GM12875 (cell line): ENCODE measurements around the gene PTPRK.

Experiments
- H3K4me3 ChIP-seq: one replicate; pipeline ENCODE4 v1.5.1; 2011; ENCODE audit warnings: low read depth, low read length, control low read depth
- TF ChIP-seq, protein P1 (sequence below): IDR thresholded peaks from 2 replicates; pipeline ENCODE4 v1.5.1; 2011; ENCODE audit warnings: low read depth, mild to moderate bottlenecking, control low read depth, inconsistent platforms, low read length, moderate library complexity, borderline replicate concordance; ENCODE audit not compliant: insufficient read depth

The PTPRK gene

DNA sequence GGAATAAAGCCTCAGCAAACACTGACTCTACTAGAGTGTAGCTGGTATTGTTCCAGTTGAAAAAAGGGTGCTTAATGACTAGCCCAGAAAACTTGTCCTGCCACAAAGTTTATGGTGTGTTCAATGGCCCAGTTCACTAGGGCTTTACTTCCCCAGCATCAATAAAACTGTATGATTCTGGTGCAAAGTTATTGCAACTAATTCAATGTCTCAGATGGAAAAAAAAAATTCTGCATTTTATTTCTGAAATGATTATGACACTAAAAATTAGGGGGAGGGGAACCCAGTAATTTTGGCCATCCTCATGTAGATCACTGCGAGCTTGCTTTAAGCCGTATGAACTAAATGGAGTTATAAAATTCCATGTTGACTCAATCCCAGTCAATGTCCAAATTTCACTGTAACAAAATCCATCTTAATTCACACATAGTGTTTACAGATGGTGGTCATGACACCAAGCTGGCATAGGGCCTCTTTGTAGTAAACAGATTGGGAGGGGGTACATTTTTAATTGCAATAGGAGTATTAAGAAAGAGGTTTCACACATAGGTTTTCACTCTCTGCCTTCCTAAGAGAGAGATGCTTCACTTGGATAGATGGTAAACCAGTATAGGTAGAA lies 41.2 kb downstream of the PTPRK start:
- no peak overlapping the region for H3K4me3 ChIP-seq

GRCh38 chr6:128478230-128479047 lies 42.0 kb downstream of the PTPRK start:
- TF ChIP-seq, protein P1, sequence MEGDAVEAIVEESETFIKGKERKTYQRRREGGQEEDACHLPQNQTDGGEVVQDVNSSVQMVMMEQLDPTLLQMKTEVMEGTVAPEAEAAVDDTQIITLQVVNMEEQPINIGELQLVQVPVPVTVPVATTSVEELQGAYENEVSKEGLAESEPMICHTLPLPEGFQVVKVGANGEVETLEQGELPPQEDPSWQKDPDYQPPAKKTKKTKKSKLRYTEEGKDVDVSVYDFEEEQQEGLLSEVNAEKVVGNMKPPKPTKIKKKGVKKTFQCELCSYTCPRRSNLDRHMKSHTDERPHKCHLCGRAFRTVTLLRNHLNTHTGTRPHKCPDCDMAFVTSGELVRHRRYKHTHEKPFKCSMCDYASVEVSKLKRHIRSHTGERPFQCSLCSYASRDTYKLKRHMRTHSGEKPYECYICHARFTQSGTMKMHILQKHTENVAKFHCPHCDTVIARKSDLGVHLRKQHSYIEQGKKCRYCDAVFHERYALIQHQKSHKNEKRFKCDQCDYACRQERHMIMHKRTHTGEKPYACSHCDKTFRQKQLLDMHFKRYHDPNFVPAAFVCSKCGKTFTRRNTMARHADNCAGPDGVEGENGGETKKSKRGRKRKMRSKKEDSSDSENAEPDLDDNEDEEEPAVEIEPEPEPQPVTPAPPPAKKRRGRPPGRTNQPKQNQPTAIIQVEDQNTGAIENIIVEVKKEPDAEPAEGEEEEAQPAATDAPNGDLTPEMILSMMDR = no peak
- no peak overlapping the region for H3K4me3 ChIP-seq

More for the DNA sequence above, 41.2 kb downstream of the PTPRK start:
- TF ChIP-seq, protein P1 = no peak

DNA sequence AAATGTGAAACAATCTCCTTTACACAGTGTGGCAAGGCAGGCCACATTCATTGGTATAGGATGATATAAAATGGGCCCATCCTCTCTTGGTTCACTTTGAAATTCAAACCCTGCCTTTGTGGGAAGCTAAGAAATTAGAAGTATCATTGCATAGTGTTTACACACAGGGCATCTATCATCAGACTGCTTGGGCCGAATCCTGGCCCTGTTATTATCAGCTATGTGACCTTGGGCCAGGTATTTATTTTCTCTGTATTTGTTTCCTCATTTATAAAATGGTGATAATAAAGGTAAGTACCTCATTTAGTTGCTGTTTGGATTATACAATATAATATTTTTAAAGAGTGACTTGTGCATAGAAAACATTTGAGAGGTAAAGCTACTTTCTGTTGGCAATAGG lies 45.5 kb downstream of the PTPRK start:
- TF ChIP-seq, protein P1 = no peak

GRCh38 chr6:128474481-128474880 lies 45.9 kb downstream of the PTPRK start:
- TF ChIP-seq, protein P1 = no peak

More for the DNA sequence above, 45.5 kb downstream of the PTPRK start:
- no peak overlapping the region for H3K4me3 ChIP-seq

GRCh38 chr6:128471907-128472306 lies 48.5 kb downstream of the PTPRK start:
- TF ChIP-seq, protein P1 = no peak
- H3K4me3 ChIP-seq = no peak overlapping the region

More at GRCh38 chr6:128474481-128474880, 45.9 kb downstream of the PTPRK start:
- no peak overlapping the region for H3K4me3 ChIP-seq

- H3K4me3 ChIP-seq = no peak overlapping the region
- TF ChIP-seq, protein P1 = no peak
These were observed 54.7 kb downstream of the PTPRK start for GRCh38 chr6:128465368-128466343.
